Measurements from ENCODE around the gene MRPL50.
"Not testable (repeated sequence)": the region's sequence is repeated elsewhere in the genome, so short reads cannot be mapped to it uniquely, and the experiment has no call there.

MRPL50 gene

GRCh38 chr9:101417389-101417788 lies 19.0 kb upstream of the MRPL50 start:
- DNase-seq = no peak

DNA sequence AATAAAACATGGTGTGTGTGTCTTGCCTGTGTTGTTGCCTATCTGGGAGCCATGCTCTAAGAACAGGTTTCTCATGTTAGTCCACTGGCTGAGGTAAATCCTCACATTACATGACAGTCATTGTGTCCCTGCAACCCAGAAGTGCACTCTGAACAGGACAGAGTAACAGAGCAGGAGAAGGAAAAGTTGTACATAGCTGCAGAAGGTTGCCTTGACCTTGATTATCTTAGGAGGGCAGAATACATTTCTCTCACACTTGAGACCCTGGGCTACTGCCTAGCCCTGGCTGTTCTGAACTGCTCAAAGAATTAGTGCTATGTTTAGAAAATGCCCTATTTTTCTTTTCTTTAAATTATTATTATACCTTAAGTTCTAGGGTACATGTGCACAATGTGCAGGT lies 17.2 kb upstream of the MRPL50 start:
- no peak for DNase-seq

GRCh38 chr9:101414839-101415238 lies 16.4 kb upstream of the MRPL50 start:
- DNase-seq = no peak

- DNase-seq = no peak
These were observed 10.7 kb upstream of the MRPL50 start for GRCh38 chr9:101409079-101409477.

DNA sequence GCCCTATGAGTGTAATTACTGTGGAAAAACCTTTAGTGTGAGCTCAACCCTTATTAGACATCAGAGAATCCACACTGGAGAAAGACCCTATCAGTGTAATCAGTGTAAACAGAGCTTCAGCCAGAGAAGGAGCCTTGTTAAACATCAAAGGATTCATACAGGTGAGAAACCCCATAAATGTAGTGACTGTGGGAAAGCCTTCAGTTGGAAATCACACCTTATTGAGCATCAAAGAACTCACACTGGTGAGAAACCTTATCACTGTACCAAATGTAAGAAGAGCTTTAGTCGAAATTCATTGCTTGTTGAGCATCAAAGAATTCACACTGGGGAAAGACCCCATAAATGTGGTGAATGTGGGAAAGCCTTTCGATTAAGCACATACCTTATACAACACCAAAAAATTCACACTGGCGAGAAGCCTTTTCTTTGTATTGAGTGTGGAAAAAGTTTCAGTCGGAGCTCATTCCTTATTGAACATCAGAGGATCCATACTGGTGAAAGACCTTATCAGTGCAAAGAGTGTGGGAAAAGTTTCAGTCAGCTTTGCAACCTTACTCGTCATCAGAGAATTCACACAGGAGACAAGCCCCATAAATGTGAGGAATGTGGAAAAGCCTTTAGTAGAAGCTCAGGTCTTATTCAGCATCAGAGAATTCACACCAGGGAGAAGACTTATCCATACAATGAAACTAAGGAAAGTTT lies 10.1 kb upstream of the MRPL50 start:
- no peak for DNase-seq

DNA sequence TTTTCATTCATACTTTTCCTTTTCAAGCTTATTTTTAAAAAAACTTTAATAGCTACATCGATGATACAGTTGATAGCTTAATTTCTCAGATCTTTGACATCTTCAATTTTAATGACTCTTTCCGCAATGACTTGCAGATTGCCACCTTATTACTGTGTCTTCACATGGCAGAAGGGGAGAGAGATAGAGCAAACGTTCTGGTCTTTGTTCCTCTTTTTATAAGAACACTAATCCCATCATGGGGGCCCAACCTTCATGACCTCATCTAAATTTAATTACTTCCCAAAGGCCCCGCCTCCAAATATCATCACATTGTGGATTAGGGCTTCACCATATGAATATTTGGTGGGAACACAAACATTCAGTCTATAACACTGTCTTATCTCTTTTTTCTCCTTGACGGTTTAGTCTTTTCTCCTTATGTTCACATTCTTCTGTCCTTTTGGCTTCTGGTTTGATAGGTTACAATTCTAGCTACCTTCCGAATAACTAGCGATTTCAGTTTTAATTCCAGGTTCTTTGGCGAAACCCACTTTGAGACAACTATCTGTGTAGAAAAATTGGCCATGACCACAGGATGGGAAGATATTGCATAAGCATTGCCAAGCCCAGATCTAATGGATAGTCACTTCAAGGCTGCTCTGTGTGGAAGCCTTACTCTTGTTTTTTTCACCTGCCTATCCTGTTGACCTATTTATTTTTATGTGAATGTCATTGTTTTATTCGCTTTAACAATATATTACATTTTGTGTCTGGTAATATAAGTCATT lies 5.3 kb upstream of the MRPL50 start:
- no peak for DNase-seq

GRCh38 chr9:101400120-101400519 lies 1.7 kb upstream of the MRPL50 start:
- no peak for DNase-seq

DNA sequence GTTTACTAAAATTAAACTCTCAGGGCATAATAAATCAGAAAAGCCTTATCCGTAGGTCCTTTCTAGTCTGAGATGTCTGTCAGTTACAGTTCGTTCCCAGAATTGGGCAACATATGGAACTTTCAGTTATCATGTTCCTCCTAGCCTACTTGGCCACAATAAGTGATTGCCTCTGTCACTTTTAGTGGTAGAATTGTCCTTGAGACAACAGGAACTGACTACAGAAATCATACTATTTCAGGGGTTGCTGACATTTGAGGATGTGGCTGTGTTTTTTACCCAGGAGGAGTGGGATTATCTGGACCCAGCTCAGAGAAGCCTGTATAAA lies 1.2 kb upstream of the MRPL50 start:
- DNase-seq = no peak

DNA sequence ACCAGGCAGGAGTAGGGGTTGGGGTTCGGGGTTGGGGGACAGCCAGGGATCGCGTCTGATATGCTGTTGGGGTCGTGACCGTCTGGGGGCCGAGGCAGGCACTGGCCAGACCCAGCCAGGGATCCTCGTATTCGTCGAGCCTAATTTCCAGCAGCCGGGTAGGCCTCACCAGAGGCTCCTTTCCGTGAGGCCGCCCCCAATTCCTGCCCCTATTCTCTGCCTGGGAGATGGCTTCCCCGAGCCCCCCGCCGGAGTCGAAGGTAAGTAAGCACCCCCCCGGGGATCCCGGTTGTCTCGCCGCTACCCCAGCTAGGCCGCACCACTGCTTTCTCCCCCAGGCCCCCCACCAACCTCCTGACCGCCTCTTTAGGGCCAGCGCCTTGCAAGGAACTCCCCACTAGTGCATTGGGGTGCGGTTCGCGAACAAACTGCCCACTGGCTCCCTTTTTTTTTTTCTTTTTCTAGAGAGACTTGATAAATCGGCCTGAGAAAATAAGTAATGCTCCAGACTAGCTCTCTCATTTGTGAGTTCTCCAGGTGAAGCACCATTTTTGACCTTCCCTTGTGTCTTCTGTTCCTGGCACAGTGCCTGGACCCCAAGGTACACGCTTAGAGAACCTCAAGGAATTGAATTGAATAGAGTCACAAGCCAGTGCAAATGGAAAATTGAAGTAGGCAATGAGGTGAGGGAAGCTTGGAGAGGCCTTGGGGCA lies 668 bp upstream of the MRPL50 start:
- DNase-seq = peak; percentile 25

GRCh38 chr9:101397746-101398067 lies 711 bp downstream of the MRPL50 start:
- DNase-seq = no peak

DNA sequence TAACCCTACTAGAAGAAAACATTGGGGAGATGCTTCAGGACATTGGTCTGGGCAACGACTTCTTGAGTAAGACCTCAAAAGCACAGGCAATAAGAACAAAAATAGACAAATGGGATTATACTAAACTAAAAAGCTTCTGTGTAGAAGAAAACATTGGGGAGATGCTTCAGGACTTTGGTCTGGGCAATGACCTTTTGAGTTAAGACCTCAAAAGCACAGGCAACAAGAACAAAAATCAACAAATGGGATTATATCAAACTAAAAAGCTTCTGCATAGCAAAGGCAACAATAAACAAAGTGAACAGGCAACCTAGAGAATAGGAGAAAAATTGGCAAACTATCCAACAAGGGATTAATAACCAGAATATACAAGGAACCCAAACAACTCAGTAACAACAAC lies 3.7 kb downstream of the MRPL50 start:
- no peak for DNase-seq

DNA sequence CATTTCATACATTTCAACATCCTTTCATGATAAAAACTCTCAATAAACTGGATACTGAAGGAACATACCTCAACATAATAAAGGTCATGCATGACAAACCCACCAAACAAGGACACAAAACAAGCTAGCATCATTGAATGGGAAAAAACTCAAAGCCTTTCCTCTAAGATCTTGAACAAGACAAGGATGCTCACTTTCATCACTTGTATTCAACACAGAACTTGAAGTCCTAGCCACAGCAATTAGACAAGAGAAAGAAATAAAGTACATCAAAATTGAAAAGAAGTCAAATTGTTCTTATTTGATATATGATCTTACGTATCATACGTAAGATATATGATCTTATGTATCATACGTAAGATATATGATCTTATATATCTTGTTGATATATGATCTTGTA lies 5.3 kb downstream of the MRPL50 start:
- no peak for DNase-seq

- no peak for DNase-seq
These were observed 9.9 kb downstream of the MRPL50 start for GRCh38 chr9:101388507-101388993.

DNA sequence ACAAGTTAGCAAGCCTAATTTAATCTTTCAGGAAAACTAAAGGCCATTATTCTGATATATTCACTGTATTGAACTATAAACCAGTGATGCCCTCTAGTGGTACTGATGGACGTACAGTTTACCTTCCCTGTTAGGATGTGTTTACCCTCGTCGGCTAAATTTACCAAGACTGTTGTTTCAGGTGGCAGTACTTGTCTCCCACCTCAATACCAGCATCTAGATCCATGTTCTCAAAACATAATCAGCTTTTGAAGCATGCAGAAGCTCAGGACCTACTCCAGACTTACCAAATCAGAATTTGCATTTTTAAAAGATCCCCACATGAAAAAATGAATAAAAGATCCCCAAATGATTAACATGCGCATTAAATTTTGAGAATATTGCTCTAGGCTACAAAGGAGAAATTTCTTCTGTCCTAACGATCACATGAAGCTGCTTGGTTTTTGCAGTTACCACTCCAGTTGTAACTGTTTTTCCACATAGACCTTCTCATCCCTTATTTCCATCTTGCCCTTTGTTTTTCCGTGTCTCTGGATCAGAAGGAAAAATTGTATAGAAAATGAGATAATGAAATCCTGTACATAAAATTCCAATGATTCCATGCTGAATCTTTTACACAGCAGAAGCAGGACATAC lies 10.4 kb downstream of the MRPL50 start:
- DNase-seq = peak; percentile 49

DNA sequence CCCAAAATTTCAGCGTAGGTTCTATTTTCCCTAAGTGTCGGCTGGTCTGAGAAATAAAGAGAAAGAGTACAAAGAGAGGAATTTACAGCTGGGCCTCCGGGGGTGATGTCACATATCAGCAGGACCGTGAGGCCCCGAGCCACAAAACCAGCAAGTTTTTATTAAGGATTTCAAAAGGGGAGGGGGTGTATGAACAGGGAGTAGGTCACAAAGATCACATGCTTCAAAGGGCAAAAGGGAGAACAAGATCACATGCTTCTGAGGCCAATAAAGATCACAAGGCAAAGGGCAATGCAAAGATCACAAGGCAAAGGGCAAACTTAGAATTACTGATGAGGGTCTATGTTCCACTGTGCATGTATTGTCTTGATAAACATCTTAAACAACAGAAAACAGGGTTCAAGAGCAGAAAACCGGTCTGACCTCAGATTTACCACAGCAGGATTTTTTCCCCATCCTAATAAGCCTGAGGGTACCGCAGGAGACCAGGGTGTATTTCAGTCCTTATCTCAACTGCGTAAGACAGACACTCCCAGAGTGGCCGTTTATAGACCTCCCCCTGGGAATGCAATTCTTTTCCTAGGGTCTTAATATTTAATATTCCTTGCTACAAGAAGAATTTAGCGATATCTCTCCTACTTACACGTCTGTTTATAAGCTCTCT lies 13.4 kb downstream of the MRPL50 start, which contains the start of gene BAAT:
Gene BAAT (minus strand): TSS at position 134 of the 664 bp plus-strand sequence. CDS start 13,602 bp downstream, outside the sequence.
- DNase-seq = not testable (repeated sequence)

DNA sequence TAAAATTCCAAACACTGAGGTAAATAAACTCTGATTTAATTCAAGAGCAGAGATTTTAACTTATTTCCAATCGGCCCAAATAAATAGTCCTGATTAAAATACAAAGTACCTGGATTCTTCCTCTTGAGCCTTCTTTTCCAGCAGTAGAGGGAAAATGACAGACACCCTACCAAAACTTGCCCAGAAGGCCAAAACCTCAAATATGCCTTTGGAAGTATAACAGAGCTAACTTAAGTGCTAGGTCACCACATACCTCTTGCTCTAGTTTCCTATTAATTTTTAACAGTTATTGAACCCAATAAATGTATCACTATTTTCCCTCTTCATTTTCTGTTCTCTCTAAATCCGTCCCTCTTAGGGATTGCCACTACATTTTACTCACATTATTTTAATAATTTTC lies 15.1 kb downstream of the MRPL50 start:
- no peak for DNase-seq

DNA sequence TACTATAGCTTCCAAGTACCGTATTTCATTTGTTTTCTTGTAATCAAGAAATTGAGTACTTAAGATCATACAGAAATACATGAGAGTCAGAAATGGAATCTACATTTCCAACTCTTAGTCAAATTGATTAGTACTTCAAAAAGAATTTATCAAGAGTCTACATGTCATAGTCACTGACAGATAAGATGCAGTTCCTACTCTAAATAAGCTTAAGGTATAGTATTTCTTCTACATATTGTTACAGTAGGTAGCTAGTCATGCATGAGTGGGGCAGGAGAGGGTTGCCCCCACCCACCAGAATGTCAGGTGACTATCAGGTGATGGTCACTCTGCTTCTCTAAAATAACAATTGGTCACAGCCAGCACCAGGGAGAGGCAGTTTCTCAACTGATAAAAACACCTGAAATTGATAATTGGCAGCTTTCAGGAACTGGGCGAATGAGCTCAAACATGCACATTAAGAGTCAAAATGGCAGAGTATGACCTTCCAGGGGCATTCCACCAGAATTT lies 16.5 kb downstream of the MRPL50 start:
- DNase-seq = no peak

- no peak for DNase-seq
These were observed 17.3 kb downstream of the MRPL50 start for GRCh38 chr9:101381118-101381517.

DNA sequence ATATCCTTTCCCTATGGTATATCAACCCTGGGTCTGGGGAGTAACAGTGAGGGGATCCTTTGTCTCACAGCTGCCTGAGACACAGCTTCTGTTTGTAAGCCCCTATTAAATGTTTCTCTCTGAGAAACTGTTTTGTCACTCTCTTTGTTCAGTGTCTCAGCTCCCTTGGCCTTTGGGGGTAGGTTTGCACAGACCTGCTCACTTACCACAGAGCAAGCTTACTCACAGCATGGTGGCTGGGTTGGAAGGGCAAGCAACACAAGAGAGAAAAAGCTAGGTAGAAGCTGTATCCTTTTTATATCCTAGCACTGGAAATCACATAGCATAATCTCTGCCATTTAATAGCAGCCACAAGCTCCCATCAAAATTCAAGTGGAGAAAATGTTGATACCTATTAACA lies 18.1 kb downstream of the MRPL50 start:
- DNase-seq = no peak

GRCh38 chr9:101376111-101376848 lies 22.1 kb downstream of the MRPL50 start:
- DNase-seq = peak; percentile 86

DNA sequence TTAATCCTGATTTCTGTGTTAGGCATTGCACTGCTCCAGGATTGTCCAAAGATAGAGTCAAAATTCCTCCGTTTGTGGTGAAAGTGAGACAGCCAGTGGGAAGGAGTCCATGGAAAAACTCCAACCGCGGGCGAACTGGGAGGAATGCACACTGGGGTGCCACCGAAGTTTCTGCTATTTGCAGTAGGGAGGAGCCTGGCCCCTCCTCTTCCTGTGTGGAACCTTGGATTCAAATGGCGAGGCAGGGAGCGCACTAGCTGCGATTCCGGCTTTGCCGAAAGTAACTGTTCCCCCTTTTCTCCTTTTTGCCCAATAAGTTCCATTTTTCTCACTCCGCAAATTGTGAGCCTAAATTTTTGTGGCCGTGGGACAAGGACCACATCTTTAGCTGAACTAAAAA lies 22.9 kb downstream of the MRPL50 start:
- DNase-seq = no peak

All from EL (cell line).